Central memory CD4-positive, alpha-beta T cell (primary cell): Measurements from ENCODE around the gene RPL28.
A peak's percentile ranks its signal among the peaks of the same experiment; 100 is the strongest.

Source experiments
- DNase-seq: peaks from one replicate; pipeline ENCODE4 v3.0.0; 2022

Gene RPL28

DNA sequence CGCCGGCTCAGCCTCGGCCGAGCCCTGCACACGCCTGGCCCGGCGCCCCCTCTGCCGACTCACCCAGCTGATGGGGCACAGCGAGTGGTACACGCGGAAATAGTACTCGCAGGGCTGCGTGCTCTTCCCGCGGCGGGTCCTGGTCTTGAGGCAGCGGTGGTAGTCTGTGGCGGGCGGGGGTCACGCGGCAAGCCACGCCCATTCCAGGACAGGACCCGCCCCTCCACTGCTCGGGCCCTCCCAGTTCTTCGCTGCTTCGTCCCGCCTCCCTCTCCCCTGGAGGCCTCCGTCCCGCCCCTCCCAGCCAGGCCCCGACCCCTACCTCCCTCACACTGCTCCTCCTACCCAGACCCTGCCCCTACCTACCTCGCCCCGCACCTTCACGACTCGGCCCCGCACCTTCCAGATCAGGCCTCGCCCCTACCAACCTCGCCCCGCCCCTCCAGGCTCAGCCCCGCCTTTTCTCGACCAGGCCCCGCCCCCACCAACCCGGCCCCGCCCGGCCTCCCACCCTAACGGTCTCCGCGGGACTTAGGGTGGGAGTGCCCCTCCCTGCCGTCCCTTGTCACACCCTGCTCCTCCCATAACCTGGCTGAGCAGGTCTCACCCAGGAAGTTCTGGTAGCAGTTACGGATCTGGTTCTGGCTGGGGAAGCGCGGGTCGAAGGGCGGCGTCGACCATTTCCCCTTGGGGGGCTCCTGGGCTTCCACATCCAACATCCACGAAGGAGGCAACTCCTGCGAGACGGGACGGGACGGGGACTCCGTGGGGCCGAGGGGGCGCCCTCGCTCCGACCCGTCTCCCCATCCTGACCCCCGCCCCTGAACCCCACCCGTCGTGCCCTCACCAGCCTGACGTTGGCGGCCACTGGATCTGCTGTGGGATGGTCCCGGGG is 31.7 kb upstream of the RPL28 start:
- peak; percentile 36 for DNase-seq

DNA sequence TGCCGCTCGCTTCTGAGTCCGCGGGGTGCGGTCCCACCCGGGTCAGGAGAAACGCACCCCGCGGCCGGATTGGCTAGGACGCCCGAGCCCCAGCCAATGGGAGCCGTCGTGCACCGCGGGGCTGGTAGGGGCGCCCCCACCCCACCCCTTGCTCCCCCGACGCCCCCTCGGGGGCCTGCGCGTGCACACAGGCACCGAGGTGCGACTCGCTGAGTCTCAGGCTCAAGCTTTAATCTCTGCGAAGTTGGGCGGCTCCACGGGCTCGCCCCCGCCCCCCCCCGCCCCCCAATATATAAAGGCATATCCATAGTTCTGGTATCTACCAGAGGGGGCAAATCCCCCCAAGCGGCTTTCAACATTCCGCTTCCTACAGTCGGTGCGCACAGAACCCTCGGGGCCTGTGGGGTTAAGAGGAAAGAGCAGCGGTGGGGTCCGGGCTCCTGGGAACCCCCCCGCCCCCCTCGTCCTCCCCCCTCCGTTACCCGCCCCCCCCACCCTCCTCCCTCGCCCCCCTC is 31.0 kb upstream of the RPL28 start, which contains the start of gene COX6B2:
Gene COX6B2 (minus strand): TSS at position 22 of the 515 bp plus-strand sequence. CDS start 198 bp downstream, outside the sequence.
- no peak for DNase-seq

DNA sequence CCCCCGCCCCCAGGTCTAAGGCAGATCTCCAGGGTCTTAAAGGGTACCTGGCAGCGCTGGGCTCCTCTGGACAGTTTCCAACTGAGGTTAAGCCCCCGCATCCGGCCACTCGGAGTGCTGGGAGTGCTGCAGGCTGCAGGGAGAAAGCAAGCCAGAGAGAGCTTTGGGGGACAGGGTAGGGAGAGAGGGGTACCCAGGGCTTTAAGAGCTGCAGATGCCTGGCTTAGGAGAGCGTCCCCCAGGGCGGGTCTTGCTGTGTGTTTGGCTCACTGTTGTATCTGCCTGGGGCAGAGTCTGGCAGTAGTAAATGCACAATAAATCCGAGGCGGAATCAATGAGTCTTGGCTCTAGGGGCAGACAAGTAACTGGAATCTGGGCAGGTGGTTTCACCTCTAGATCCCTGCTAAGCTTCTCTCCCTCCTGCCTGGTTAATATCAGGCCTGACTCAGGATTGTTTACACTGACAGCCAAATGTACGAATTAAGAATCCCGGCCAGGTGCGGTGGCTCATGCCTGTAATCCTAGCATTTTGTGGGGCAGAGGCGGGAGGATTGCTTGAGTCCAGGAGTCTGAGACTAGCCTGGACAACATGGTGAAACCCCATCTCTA is 30.4 kb upstream of the RPL28 start:
- DNase-seq, result no peak

DNA sequence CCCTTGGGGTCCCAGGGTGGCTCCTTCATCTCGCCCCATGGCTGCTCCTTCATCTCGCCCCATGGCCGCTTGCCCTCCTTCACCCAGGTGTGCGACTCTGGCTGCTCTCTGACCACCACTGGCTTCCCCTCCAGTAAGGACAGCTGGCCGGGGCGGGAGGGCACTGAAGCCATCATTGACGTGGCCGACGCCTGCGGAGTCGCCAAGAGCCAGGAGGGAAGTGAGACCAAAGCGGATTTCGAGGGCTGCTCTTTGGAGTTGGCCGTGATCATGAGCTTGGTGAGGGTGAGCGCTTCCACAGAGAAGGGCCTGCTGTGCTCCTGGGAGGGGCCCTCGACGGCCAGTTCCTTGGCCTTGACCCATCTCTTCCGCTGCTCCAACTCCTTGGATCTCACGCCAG is 27.2 kb upstream of the RPL28 start:
- DNase-seq, result no peak

GRCh38 chr19:55358943-55359908 is 26.5 kb upstream of the RPL28 start:
- no peak for DNase-seq

GRCh38 chr19:55360902-55361301 is 24.8 kb upstream of the RPL28 start:
- no peak for DNase-seq

DNA sequence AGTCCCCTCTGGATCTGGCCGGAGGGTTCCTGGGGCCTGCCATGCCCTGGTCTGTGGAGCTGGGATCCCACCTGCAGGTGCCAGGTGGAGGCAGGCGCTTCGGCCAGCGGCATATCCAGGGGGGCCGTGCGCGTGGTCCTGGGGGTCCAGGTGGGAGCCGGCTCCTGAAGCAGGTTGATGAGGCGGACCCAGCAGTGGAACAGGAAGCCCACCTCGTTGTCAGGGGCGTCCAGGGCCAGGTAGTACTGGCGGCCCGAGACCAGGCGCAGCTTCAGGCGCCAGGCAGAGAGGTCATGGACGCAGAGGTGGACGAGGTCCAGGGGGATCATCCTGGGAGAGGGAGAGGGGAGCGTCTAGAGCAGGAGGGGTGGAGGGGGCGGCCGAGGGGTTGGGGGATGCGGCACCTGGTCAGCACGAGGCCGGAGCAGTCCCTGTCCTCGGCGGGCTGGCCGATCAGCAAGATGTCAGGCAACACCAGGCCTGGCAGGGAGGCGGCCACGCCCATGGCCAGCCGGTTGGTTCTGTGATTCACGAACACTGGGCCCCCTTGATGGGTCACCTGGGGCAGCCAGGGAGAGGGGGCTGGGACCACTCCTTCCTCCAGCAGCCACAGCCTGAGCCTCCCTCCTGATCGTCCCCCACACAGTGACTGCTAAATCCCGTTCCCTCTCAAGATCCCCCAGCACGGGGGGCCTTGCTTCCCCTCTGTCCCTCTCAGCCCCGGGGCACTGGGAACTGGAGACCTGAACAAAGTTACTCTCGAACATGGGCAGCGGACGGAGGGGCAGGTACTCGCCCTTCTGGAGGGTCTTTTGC is 23.4 kb upstream of the RPL28 start:
- no peak for DNase-seq

DNA sequence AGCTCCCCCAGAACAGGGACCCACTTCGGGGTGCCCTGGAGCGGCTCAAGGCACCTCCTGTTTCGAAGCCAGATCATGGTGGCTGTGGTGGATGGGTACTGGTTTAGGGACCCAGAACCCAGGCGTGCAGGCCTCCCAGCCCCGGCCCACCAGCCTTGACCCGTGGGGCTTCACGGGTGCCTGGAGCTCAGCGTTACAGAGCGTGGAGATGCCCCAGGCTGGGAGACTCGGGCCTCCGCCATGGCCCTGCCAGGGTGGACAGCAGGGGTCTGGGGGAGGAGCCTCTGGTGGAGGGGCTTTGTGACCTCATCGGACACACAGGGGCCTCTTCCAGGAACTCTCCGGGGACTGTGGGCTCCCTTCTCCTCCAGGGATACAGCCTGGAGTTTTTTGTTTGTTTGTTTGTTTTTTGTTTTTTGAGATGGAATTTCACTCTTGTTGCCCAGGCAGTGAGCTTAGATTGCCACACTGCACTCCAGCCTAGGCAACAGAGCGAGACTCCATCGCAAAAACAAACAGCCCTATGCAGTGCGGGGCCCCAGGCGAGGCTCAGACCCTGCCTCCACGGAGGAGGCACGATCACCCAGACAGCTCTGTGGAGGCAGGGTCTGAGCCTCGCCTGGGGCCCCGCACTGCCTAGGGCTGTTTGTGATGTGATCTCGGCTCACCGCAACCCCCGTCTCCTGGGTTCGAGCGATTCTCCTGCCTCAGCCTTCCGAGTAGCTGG is 22.6 kb upstream of the RPL28 start, which contains the start of gene GARIN5B:
Gene GARIN5B (minus strand): TSS at position 271 of the 727 bp plus-strand sequence. CDS start 194 bp downstream, at position 77.
- DNase-seq, result no peak

DNA sequence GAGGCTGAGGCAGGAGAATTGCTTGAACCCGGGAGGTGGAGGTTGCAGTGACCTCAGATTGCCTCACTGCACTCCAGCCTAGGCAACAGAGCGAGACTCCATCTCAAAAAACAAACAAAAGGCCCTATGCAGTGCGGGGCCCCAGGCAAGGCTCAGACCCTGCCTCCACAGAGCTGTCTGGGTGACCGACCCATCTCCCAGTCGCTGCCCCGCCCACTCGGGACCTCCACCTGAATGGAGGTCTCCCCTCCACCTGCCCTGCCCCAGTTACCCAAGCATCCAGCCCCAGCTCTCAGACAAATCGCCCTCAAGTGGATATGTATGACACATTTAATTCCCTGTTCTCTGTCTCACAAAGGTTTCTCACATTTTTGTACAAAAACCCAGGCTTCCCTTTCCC is 20.5 kb upstream of the RPL28 start:
- DNase-seq, result no peak

DNA sequence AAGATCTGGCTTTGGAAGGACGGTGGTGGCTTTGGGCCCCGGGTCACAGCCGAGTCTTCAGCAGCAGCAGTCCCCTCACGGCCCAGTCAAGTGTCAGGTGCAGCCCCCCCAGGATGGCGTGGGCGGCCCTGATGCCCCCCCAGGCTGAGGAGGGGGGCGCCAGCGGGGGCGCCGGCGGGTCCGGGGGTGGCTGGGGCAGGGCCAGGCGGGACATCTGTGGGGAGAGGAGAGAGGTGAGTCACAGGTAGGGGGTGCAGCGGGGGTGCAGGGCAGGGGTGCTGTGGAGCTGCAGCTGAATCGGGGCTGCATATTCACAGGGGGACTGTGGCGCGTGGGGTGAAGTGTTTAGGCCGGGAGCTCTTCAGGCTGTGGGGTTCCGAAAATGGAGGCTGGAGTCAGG is 19.8 kb upstream of the RPL28 start:
- DNase-seq, result no peak

GRCh38 chr19:55366790-55367189 is 18.9 kb upstream of the RPL28 start:
- no peak for DNase-seq

DNA sequence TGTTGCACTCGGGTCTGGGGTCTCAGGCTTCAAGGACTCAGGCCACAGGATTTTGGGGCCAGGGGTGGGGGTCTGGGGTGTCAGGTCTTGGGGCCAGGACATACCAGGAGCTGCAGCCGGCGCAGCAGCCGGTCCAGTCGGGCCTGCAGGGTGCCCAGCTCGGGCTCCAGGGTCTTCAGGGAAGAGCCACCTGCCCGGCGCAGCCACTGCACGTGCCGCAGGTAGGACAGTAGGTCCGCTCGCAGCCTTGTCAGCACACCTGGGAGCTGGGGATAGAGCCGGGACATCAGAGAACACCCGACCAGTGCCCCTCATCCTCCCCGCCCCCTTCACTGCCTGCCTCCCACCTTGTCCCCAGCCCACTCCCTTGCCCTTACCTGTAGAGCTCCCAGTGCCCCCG is 17.6 kb upstream of the RPL28 start:
- no peak for DNase-seq

DNA sequence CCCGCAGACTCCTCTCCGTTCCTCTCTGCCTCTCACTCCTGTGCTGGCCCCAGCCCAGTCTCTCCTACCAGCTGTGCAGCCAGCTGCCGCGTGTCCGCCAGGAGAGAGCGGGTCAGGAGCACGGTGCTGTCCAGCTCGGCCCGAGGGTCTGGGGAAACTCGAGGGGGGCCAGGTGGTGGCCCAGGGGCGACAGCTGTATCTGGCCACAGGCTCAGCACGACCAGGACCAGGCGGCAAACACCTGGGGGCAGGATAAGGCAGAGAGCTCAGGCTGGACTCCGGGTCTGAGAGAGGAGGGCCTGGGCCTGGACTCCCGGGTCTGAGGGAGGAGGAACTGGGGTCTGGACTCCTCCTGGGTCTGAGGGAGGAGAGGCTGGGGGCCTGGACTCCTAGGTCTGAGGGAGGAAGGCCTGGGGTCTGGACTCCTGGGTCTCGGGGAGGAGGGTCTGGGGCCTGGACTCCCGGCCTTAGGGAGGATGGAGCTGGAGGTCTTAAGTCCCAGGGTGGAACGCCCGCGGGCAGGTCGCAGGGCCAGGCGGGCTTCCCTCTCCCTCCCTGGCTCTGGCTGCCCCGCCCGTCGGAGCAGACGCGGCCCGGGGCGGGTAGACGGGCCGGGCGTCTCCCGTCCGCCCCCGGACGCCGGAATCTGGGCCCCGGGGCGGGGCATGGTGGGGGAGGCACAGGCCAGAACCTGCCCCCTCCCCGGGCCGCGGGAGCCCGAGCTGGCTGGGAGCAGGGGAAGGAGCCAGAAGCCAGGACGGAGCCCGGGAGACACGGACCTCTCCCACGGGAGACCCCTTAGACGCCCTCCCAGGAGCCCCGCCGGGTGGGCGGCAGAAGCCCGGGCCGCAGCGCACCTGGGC is 16.8 kb upstream of the RPL28 start:
- no peak for DNase-seq

GRCh38 chr19:55369653-55370304 is 16.0 kb upstream of the RPL28 start:
- DNase-seq, result no peak

GRCh38 chr19:55370305-55370988 is 15.3 kb upstream of the RPL28 start, which contains the start of gene IL11:
Gene IL11 (minus strand): TSS chr19:55370463. CDS start chr19:55370310, 153 bp downstream.
- no peak for DNase-seq

DNA sequence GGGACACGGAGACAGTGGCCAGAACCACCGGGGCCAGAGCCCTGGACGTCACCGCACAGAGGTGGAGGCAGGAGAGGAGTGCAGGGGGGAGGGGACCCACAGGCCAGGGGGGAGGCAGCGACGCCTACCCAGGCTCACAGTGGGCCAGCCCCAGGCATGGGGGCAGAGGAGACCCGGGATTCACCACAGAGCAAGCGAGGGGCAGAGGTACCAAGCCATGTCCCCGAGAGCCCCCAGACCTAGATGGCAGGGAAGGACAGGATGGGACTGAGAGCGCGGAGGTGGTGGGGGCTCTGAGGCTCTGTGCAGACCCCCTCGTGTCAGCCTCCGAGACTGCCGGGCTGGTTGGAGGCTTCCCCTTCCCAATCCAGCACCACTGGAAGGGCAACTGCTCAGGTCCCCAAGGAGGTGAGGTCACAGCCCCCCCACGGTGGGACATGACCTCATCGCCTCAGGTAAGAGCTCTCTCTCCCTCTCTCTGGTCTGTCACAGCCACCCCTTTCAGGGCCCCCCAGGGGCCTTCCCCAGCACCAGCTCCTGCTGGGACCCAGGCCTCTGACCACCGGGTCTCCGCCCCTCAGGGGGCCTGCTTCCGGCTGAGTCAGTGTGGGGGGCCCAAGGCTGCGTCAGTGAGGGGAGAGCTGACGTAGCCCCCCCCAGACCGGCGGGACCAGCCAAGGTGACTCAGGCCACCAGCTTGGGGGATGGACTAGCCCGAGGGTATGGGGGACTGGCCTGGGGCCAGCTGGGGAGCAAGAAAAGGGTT is 13.2 kb upstream of the RPL28 start:
- no peak for DNase-seq

- no peak for DNase-seq
These were observed 12.3 kb upstream of the RPL28 start for GRCh38 chr19:55373306-55373992.
